Measurements from ENCODE around the gene ANKRD13A.
"Not testable (repeated sequence)": the region's sequence is repeated elsewhere in the genome, so short reads cannot be mapped to it uniquely, and the experiment has no call there.

ANKRD13A gene

DNA sequence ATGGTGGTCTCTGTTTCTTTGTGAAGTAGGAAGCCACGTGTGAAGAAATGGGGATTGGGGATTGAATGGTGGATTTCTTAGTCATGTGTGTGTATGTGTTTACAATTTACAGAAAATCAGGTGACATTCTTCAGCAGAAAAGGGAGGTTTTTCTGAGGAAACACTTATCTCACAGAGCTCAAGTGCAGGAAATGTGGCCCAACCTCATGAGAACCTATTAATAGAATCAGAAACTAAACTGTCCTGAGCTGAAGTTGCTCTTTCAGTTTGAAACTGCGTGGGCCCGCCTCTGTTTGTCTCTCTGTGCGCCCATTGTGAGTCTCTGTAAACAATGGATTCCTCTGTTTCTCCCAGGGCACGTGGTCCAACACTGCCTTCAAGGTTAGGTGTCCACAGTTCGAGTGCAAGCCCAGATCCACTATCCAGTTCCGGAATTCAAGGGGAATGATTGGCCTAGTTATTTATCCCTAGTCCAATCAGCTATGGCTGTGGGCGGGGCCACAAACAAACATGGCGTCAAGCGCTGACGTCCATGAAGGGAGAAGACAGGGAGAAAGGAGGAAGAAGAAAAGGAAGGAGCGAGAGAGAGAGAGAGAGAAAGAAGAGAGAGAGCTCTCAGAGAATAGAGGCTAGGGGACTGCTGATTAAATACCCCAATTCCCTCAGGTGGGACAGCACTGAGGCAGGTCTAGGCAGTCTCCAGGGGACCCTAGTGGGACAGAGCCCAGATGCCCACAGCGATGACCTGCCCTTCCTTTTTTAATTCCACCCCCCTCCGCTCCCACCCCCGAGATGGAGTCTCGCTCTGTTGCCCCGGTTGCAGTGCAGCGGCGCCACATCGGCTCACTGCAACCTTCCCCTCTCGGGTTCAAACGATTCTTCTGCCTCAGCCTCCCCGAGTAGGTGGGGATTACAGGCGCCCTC is 80.5 kb downstream of the ANKRD13A start:
- peak; percentile 57 for DNase-seq (ENCODE audit: low read depth)

DNA sequence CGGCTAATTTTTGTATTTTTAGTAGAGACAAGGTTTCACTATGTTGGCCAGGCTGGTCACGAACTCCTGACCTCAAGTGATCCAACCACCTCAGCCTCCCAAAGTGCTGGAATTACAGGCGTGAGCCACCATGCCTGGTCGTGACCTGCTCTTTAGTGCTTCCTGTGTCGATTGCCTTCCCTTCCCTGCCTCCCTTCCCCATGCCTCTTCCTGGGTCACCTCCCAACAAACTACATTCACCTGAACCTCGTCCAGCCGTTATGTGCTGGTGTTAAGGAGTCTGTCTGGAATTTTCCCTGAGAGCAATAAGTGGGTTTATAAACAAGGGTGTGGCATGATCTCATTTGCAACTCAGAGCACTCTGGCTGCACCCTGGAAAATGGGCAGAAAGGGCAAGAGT is 81.2 kb downstream of the ANKRD13A start:
- no peak for DNase-seq (ENCODE audit: low read depth)

DNA sequence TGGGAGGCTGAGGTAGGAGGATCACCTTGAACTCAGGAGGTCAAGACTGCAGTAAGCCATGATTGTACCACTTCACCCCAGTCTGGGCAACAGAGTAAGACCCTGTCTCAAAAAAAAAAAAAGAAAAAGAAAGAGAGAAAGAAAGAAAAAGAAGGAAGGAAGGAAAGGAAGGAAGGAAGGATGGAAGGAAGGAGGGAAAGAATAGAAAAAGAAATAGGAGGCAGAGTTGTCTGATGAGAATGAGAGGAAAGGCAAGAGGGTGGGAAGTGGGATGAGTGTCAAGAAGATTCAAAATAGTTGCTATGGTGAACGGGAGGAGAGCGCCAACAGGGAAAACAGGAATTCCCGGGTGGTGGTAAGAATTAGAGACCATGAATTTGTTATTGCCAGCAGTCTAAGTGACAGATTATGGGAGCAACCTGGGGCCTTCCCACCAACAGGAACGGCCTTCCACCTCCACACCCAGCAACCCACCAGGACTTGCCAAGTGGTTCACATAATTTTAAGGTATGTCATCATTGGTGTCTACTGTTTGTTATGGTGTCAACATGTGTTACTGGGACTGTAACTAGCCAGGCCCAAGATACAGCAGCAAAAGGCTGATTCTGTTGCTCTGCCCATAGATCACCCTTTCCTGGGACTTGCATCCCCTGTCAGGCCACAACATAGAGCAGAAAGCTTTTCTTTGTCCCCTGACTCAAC is 85.2 kb downstream of the ANKRD13A start:
- no peak for DNase-seq (ENCODE audit: low read depth)

DNA sequence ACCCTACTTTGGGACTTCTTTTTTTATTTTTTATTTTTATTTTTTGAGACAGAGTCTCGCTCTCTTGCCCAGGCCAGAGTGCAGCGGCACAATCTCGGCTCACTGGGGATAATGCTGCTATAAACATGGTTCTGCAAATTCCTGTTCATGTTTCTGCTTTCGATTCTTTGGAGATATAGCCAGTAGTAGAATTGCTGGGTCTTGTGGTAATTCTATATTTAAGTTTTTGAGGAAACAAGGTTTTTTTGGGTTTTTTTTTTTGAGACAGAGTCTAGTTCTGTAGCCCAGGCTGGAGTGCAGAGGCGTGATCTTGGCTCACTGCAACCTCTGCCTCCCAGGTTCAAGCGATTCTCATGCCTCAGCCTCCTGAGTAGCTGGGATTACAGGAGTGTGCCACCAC is 89.0 kb downstream of the ANKRD13A start:
- not testable (repeated sequence) for DNase-seq (ENCODE audit: low read depth)

DNA sequence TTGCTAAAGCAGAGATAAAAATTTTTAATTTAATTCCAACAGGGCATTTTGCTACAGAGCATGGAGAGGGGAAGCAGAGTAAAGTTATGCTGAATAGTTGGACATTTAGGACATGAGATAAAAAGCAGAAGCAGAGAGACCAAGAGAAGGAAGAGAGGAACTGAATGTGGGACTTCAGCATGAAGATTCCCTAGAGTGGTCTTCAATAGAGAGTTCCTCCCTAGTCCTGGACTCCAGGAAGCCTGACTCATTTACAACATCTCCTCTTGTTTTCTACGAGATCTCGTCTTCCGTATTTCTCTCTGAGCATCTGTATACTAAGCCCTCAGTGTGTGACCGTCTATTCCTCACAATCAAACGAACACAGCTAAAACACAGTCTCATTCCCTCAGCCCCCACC is 89.7 kb downstream of the ANKRD13A start:
- no peak for DNase-seq (ENCODE audit: low read depth)
